Cardiac muscle cell (in vitro differentiated cells and primary cell): ENCODE results near the gene CERCAM. TPM values are rescaled to one million over a fixed set of nuclear protein-coding genes. Genes with fewer than 3 reads are reported as not detected.

ENCODE experiments used
- DNase-seq, 2 donors: peaks; one replicate each; pipeline versions ENCODE4 v3.0.0 to v3.0.0-alpha.2; 2010 to 2017; ENCODE audit warnings: low read depth in 1 of 2, low spot score in 1 of 2
- H3K27ac ChIP-seq: fragments of 200-600 bp; sonication (generic); 2 replicates; pipeline ENCODE4 v1.5.1; 2016
- H3K27me3 ChIP-seq: fragments of 200-600 bp; sonication (generic); 2 replicates; pipeline ENCODE4 v1.6.0; 2016; ENCODE audit warnings: control low read depth
- H3K36me3 ChIP-seq: fragments of 200-600 bp; sonication (generic); 2 replicates; pipeline ENCODE4 v1.5.1; 2016; ENCODE audit warnings: control low read depth
- H3K4me1 ChIP-seq: fragments of 200-600 bp; sonication (generic); 2 replicates; pipeline ENCODE4 v1.8.1; 2017; ENCODE audit warnings: low read depth, mild to moderate bottlenecking, mixed run types
- H3K4me3 ChIP-seq: fragments of 200-600 bp; sonication (generic); 2 replicates; pipeline ENCODE4 v1.5.1; 2016; ENCODE audit warnings: mild to moderate bottlenecking
- H3K9me3 ChIP-seq: fragments of 200-600 bp; sonication (generic); 2 replicates; pipeline ENCODE4 v1.5.1; 2017; ENCODE audit warnings: low read depth, mild to moderate bottlenecking, control low read depth
- polyA plus RNA-seq: library from polyadenylated mRNA; unstranded; fragments of >200 nt; fragmentation: Nextera tagmentation; extraction: Ambion mirVana; gene quantifications from 2 replicates; pipeline ENCODE4 v1.2.1, GENCODE V29; 2016
- total RNA-seq: library from RNA; depleted of rRNA; stranded (reverse); fragments of >200 nt; gene quantifications from 2 replicates; pipeline ENCODE4 v1.2.3, GENCODE V29; 2016
- TF ChIP-seq, protein P1 (sequence below): IDR thresholded peaks from 2 replicates; pipeline ENCODE4 v1.5.1; 2012; ENCODE audit warnings: low read depth, mild to moderate bottlenecking, low read length

CERCAM gene
- total and polyA plus RNA-seq, 2 experiments from 2014 or later, result 38.6 to 53.8 TPM

DNA sequence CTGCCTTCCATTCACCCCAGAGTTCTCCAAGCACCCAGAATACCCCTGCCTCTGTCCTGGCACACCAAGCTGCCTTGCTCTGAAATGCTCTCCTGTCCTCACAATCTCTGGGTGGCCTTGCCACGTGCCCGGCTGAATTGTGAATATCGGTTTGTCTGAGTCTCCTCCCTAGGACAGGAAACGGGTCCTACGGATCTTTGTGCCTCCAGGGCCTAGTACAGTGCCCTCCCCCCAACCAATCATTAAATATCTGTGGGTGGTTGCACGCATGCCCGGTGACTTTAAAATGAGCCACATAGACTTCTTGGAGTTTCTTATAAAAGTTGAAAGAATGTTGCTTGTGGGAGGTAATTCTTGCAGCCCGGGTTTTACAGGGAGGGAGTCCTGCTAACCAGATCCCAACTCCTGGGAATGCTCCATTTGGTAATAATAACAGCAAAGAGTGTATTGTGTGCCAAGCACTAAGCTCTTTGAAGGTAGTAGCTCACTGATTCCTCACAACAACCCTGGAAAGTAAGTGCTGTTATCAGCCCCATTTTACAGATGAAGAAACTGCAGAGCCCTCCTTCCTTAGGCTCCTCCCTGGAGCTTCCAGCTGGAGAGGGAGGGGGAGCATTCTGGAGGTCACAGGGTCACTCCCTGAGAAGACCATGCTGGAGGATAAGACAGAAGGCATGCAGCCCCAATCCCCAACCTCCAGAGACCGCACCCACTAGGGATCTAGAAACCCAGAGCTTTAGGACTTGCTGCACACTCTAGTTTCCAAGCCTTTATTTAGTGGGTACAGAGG lies 26.1 kb upstream of the CERCAM start:
- H3K27me3 ChIP-seq, result peaks cover 98% of the 10 kb centered on the region
- no peak for DNase-seq
- TF ChIP-seq, protein P1, sequence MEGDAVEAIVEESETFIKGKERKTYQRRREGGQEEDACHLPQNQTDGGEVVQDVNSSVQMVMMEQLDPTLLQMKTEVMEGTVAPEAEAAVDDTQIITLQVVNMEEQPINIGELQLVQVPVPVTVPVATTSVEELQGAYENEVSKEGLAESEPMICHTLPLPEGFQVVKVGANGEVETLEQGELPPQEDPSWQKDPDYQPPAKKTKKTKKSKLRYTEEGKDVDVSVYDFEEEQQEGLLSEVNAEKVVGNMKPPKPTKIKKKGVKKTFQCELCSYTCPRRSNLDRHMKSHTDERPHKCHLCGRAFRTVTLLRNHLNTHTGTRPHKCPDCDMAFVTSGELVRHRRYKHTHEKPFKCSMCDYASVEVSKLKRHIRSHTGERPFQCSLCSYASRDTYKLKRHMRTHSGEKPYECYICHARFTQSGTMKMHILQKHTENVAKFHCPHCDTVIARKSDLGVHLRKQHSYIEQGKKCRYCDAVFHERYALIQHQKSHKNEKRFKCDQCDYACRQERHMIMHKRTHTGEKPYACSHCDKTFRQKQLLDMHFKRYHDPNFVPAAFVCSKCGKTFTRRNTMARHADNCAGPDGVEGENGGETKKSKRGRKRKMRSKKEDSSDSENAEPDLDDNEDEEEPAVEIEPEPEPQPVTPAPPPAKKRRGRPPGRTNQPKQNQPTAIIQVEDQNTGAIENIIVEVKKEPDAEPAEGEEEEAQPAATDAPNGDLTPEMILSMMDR, result no peak
- H3K36me3 ChIP-seq, result no peaks in the 10 kb centered on the region
- H3K4me3 ChIP-seq, result no peak overlapping the region
- peaks cover 18% of the 10 kb centered on the region for H3K4me1 ChIP-seq
- H3K9me3 ChIP-seq, result no peaks in the 10 kb centered on the region
- H3K27ac ChIP-seq, result no peak overlapping the region

DNA sequence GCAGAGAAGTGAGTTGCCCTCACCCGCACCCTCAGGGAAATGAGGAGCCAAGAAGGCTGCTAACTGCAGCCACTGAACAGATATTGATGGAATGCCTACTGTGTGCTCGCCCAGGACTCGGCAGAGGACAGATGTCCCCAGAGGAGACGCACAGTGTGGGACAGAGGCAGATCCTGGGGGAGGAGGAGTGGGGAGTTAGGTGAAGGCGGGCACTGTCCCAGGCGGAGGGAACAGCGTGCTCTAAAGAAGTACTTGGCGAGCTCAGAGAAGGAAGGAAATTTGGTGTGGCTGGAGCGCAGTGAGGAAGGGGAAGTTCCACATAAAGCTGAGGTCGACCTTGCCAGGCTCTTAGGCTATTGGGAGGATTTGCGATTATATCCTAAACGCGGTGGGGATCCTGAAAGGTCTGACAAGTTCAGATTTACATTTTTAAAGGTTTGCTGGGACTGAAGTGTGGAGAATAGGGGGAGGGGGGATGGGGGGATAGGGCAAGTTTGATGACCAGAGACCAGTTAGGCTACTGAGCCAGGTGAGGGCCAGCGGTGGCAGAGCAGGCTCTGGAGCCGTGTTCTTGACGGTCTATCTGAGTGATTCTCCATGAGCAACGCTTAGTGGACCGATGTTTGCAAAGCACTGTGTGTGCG lies 23.6 kb upstream of the CERCAM start:
- H3K27me3 ChIP-seq, result peaks cover 97% of the 10 kb centered on the region
- TF ChIP-seq, protein P1, result no peak
- no peaks in the 10 kb centered on the region for H3K36me3 ChIP-seq
- no peaks in the 10 kb centered on the region for H3K9me3 ChIP-seq
- no peak for DNase-seq
- H3K4me1 ChIP-seq, result peaks cover 11% of the 10 kb centered on the region
- no peak overlapping the region for H3K27ac ChIP-seq
- H3K4me3 ChIP-seq, result no peak overlapping the region

DNA sequence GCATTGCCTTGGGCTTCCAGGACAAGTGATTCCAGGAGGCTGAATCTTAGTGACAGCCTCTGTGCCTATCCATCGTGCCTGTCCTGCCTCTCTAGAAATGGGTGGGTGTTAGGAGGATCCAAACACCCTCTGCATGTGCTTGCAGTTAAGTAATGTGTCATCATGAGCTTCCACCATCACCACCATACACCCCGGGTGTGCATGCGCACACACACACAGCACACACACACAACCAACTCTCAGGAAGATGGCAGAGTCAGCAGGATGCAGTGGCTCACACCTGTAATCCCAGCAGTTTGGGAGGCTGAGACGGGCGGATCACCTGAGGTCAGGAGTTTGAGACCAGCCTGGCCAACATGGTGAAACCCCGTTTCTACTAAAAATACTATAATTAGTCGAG lies 22.8 kb upstream of the CERCAM start:
- TF ChIP-seq, protein P1, result no peak
- no peak for DNase-seq
- Histone ChIP-seq H3K9me3 (no peaks in the 10 kb centered on the region), H3K4me1 (peaks cover 5% of the 10 kb centered on the region), H3K36me3 (no peaks in the 10 kb centered on the region), H3K4me3 (no peak overlapping the region), H3K27me3 (peaks cover 95% of the 10 kb centered on the region), H3K27ac (no peak overlapping the region)

DNA sequence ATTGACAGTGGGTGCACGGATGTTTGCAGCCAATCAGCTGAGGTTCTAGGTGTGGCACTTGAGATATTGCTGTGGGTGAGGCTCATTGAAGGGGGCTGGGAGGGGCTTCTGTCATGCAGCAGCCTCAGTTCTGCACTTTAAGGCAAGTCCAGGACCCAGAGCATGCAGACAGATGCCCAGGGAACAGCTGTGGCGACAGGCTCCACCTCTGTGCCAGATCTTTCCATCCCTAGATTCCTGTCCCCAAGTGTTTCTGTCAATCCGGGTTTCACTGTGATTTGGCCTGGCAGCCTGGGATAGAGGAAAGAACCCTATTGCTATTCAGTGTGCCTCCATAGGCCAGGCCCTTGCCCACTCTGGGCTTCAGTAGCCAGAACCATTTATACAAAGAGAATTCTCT lies 20.8 kb upstream of the CERCAM start:
- Histone ChIP-seq H3K4me1 (no peaks in the 10 kb centered on the region), H3K9me3 (no peaks in the 10 kb centered on the region), H3K27ac (no peak overlapping the region), H3K36me3 (no peaks in the 10 kb centered on the region), H3K4me3 (no peak overlapping the region), H3K27me3 (peaks cover 85% of the 10 kb centered on the region)
- no peak for DNase-seq
- TF ChIP-seq, protein P1, result no peak

DNA sequence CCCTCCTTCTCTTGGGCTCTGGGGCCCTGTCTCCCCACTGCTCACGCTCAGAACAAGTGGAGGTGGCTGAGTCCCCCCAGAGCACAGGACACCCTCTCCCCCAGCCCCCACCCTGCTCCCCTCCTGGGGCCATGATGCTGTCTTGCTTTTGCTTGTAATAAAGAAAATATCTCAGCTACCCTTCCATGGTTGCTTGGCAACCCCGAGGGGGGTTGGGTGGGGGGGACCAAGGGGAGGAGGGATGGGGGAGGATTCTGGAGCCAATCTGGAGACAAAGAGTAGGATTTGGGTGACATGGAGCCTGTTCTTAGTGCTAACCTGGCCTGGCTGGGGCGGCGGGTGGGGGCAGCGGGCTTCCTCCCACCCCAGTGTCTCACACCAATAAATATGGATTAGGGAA lies 16.1 kb upstream of the CERCAM start:
- Histone ChIP-seq H3K4me3 (no peak overlapping the region), H3K4me1 (no peaks in the 10 kb centered on the region), H3K9me3 (no peaks in the 10 kb centered on the region), H3K27me3 (peaks cover 77% of the 10 kb centered on the region), H3K36me3 (no peaks in the 10 kb centered on the region), H3K27ac (no peak overlapping the region)
- TF ChIP-seq, protein P1, result no peak
- no peak for DNase-seq
